ENCODE measurements around the gene BRD3OS. TPM values are rescaled to one million over a fixed set of nuclear protein-coding genes. Genes with fewer than 3 reads are reported as not detected.

Gene BRD3OS
- total RNA-seq, 1 donor from 2014 or later: 20.2 TPM

GRCh38 chr9:134027561-134027960 is 2.3 kb downstream of the BRD3OS start:
- Mint-ChIP-seq H3K27me3 (ENCODE audit: low read depth, unreplicated experiment) (no peaks in the 10 kb centered on the region), H3K27ac (ENCODE audit: unreplicated experiment) (no peak overlapping the region), H3K36me3 (ENCODE audit: low read depth, unreplicated experiment) (peaks cover 6% of the 10 kb centered on the region), H3K4me1 (ENCODE audit: low read depth, unreplicated experiment) (no peaks in the 10 kb centered on the region), H3K4me3 (ENCODE audit: unreplicated experiment) (no peak overlapping the region), H3K9me3 (ENCODE audit: unreplicated experiment) (no peaks in the 10 kb centered on the region)
- Histone ChIP-seq H3K4me2 (ENCODE audit: low read length) (no peak overlapping the region), H3K27me3 (ENCODE audit: insufficient read depth, low read length) (no peaks in the 10 kb centered on the region), H3K27ac (ENCODE audit: low read depth, low read length) (no peak overlapping the region), H3K79me2 (ENCODE audit: insufficient read depth, low read length) (no peaks in the 10 kb centered on the region), H3K36me3 (ENCODE audit: insufficient read depth, low read length) (peaks cover 2% of the 10 kb centered on the region), H3K9ac (ENCODE audit: low read length) (no peak overlapping the region), H4K20me1 (ENCODE audit: insufficient read depth, low read length) (peaks cover 19% of the 10 kb centered on the region), H3K4me1 (ENCODE audit: insufficient read depth, low read length) (peaks cover 7% of the 10 kb centered on the region), H2AFZ (ENCODE audit: low read depth, low read length) (no peak overlapping the region), H3K4me3 (ENCODE audit: insufficient read depth, low read depth, low read length) (no peak overlapping the region), H3K9me3 (ENCODE audit: insufficient read depth, low read depth, low read length) (no peaks in the 10 kb centered on the region)
- no peak for FAIRE-seq
- no peak for TF ChIP-seq EZH2 (IDR thresholded peaks at IDR 0.05; ENCODE audit: insufficient read depth, low read length)
- no peak for TF ChIP-seq CTCF (IDR thresholded peaks at IDR 0.05; ENCODE audit: insufficient read depth, low read depth, low read length)
- DNase-seq (ENCODE audit: low read depth): no peak

GRCh38 chr9:134028076-134028475 is 2.8 kb downstream of the BRD3OS start:
- peaks cover 7% of the 10 kb centered on the region for H3K36me3 Mint-ChIP-seq (ENCODE audit: low read depth, unreplicated experiment)
- FAIRE-seq (no peak), DNase-seq (ENCODE audit: low read depth) (no peak)
- Histone ChIP-seq H3K27me3 (ENCODE audit: insufficient read depth, low read length) (no peaks in the 10 kb centered on the region), H2AFZ (ENCODE audit: low read depth, low read length) (no peak overlapping the region), H3K4me3 (ENCODE audit: insufficient read depth, low read depth, low read length) (no peak overlapping the region), H3K4me1 (ENCODE audit: insufficient read depth, low read length) (peaks cover 7% of the 10 kb centered on the region), H4K20me1 (ENCODE audit: insufficient read depth, low read length) (peaks cover 20% of the 10 kb centered on the region), H3K79me2 (ENCODE audit: insufficient read depth, low read length) (no peaks in the 10 kb centered on the region), H3K27ac (ENCODE audit: low read depth, low read length) (no peak overlapping the region), H3K9me3 (ENCODE audit: insufficient read depth, low read depth, low read length) (no peaks in the 10 kb centered on the region), H3K9ac (ENCODE audit: low read length) (no peak overlapping the region), H3K36me3 (ENCODE audit: insufficient read depth, low read length) (peaks cover 5% of the 10 kb centered on the region), H3K4me2 (ENCODE audit: low read length) (no peak overlapping the region)
- H3K4me1 Mint-ChIP-seq (ENCODE audit: low read depth, unreplicated experiment): no peaks in the 10 kb centered on the region
- H3K27me3 Mint-ChIP-seq (ENCODE audit: low read depth, unreplicated experiment): no peaks in the 10 kb centered on the region
- H3K4me3 Mint-ChIP-seq (ENCODE audit: unreplicated experiment): no peak overlapping the region
- no peak for TF ChIP-seq EZH2 (IDR thresholded peaks at IDR 0.05; ENCODE audit: insufficient read depth, low read length)
- TF ChIP-seq CTCF (IDR thresholded peaks at IDR 0.05; ENCODE audit: insufficient read depth, low read depth, low read length): no peak
- no peaks in the 10 kb centered on the region for H3K9me3 Mint-ChIP-seq (ENCODE audit: unreplicated experiment)
- H3K27ac Mint-ChIP-seq (ENCODE audit: unreplicated experiment): peak overlapping the region; percentile 55

- Histone ChIP-seq H3K4me2 (ENCODE audit: low read length) (no peak overlapping the region), H4K20me1 (ENCODE audit: insufficient read depth, low read length) (peaks cover 24% of the 10 kb centered on the region), H3K4me1 (ENCODE audit: insufficient read depth, low read length) (peaks cover 7% of the 10 kb centered on the region), H3K4me3 (ENCODE audit: insufficient read depth, low read depth, low read length) (no peak overlapping the region), H2AFZ (ENCODE audit: low read depth, low read length) (no peak overlapping the region), H3K9me3 (ENCODE audit: insufficient read depth, low read depth, low read length) (no peaks in the 10 kb centered on the region), H3K27me3 (ENCODE audit: insufficient read depth, low read length) (no peaks in the 10 kb centered on the region), H3K9ac (ENCODE audit: low read length) (no peak overlapping the region), H3K79me2 (ENCODE audit: insufficient read depth, low read length) (no peaks in the 10 kb centered on the region), H3K36me3 (ENCODE audit: insufficient read depth, low read length) (peaks cover 6% of the 10 kb centered on the region), H3K27ac (ENCODE audit: low read depth, low read length) (no peak overlapping the region)
- no peak overlapping the region for H3K27ac Mint-ChIP-seq (ENCODE audit: unreplicated experiment)
- H3K4me3 Mint-ChIP-seq (ENCODE audit: unreplicated experiment): no peak overlapping the region
- FAIRE-seq (no peak), DNase-seq (ENCODE audit: low read depth) (no peak)
- no peaks in the 10 kb centered on the region for H3K4me1 Mint-ChIP-seq (ENCODE audit: low read depth, unreplicated experiment)
- TF ChIP-seq EZH2 (IDR thresholded peaks at IDR 0.05; ENCODE audit: insufficient read depth, low read length): no peak
- no peaks in the 10 kb centered on the region for H3K27me3 Mint-ChIP-seq (ENCODE audit: low read depth, unreplicated experiment)
- H3K9me3 Mint-ChIP-seq (ENCODE audit: unreplicated experiment): no peaks in the 10 kb centered on the region
- peaks cover 12% of the 10 kb centered on the region for H3K36me3 Mint-ChIP-seq (ENCODE audit: low read depth, unreplicated experiment)
Observed at GRCh38 chr9:134028575-134029247, 3.4 kb downstream of the BRD3OS start.

Measured in astrocyte (in vitro differentiated cells and primary cell).